Retinal pigment epithelial cell (primary cell): Measurements from ENCODE around the gene ADK.

ENCODE experiments used
- DNase-seq: peaks from one replicate; pipeline ENCODE4 v3.0.0-alpha.2; 2010; ENCODE audit warnings: low read depth
- H3K4me3 ChIP-seq: 2 replicates; pipeline ENCODE4 v1.5.1; 2011; ENCODE audit warnings: mild to moderate bottlenecking, low read length, control low read depth, moderate library complexity
- TF ChIP-seq, protein P1 (sequence below): conservative IDR thresholded peaks from 2 replicates; pipeline ENCODE4 v1.5.1; 2011; ENCODE audit warnings: low read depth, low read length, control low read depth, inconsistent platforms

The ADK gene

DNA sequence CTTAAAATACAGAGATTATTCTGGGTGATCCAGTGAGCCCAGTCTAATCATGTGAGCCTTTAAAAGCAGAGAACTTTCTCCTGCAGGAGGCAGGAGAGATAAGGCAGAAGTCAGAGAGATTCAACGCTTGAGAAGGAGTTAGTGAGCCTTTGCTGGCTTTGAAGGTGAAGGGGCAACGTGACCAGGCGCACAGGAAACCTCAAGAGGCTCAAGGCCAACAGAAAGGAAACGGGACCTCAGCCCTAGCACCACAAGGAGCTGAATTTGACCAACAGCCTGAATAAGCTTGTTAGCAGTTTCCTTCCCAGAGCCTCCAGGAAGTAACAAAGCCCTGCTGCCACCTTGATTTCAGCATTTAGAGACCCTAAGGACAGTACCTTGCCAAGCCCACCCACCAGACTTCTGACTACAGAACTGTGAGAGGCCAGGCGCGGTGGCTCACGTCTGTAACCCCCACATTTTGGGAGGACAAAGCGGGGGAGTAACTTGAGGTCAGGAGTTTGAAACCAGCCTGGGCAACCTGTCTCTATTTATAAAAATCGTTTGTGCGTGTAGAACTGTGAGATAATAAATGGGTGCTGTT is 588.1 kb downstream of the ADK start:
- H3K4me3 ChIP-seq: no peak overlapping the region
- no peak for DNase-seq
- TF ChIP-seq, protein P1, sequence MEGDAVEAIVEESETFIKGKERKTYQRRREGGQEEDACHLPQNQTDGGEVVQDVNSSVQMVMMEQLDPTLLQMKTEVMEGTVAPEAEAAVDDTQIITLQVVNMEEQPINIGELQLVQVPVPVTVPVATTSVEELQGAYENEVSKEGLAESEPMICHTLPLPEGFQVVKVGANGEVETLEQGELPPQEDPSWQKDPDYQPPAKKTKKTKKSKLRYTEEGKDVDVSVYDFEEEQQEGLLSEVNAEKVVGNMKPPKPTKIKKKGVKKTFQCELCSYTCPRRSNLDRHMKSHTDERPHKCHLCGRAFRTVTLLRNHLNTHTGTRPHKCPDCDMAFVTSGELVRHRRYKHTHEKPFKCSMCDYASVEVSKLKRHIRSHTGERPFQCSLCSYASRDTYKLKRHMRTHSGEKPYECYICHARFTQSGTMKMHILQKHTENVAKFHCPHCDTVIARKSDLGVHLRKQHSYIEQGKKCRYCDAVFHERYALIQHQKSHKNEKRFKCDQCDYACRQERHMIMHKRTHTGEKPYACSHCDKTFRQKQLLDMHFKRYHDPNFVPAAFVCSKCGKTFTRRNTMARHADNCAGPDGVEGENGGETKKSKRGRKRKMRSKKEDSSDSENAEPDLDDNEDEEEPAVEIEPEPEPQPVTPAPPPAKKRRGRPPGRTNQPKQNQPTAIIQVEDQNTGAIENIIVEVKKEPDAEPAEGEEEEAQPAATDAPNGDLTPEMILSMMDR: peak; percentile 37

DNA sequence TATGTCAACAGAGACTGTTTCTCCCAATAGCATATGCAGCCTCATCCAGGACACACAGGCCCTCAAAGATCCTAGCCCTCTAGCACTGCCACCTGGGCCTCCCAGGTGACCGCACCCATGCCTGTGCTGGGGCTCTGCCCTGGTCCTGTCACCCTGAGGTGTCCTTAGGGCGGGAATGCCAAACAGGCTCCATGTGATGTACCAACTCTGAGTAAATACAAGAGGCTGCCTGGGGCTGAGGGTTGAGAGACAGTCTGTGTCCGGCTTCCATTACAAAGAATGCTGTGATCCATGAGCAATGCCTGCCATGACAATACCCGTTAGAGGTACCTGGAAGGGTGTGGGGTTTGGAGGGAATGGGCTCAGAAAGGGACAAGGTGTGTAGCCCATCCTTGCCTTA is 592.4 kb downstream of the ADK start:
- H3K4me3 ChIP-seq: no peak overlapping the region
- no peak for DNase-seq
- TF ChIP-seq, protein P1: no peak

DNA sequence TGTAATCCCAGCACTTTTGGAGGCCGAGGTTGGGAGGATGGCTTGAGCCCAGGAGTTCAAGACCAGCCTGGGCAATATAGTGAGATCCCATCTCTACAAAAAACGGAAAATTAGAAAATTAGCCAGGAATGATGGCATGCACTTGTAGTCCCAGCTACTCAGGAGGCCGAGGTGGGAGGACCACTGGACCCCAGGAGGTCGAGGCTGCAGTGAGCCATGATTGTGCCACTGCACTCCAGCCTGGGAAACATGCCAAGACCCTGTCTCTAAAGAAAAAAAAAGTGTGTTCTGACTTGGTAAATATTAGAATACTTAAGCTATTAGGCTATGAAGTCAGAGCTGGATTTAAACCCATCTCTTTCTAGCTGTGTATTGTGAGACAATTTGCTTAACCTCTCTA is 594.4 kb downstream of the ADK start:
- TF ChIP-seq, protein P1: no peak
- DNase-seq: no peak
- H3K4me3 ChIP-seq: no peak overlapping the region

DNA sequence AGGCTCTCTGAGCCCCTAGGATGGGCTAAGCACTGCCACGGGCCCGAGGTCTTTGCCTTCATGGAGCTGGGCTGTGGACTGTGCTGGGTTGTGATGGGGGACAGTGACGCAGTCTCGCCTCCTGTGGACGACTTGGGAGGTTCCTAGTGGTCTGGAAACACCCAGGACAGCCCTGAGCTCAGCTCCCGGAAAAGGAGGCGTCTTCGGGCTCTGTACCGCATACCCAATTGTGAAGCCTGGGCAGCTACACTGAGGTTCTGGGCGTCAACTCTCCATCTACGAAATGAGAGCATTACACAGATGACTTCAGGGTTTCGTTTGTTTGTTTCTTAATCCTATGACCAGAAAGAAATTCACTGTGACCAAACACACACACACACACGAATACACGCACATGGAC is 595.8 kb downstream of the ADK start:
- TF ChIP-seq, protein P1: no peak
- H3K4me3 ChIP-seq: no peak overlapping the region
- DNase-seq: no peak

DNA sequence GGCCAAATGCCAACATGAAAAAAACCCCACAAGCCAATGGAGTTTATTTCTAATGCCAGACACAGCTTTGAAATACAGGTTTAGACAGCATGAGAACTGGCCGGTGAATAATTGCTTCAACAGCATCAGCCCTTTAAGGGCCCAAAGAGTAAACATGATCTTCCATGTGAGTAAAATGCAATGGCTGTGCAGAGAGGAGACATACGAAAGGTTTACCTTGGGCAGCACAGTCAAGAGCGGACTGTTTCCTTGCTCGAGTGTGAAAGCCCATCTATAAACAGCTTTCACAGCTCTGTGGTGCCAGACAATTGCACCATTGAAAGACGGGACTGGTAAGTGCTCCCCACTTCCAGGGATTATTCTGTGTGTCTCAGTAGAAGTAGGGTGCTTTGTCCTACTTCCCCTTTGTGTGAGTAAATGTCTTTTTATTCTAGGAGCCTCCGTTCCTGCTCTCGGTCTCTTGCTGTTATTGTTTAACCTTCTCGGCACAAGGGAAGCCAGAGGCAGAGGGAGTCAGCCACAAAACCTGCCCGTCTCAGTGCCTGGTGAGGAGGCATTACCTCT is 597.5 kb downstream of the ADK start:
- H3K4me3 ChIP-seq: no peak overlapping the region
- DNase-seq: no peak
- TF ChIP-seq, protein P1: no peak

DNA sequence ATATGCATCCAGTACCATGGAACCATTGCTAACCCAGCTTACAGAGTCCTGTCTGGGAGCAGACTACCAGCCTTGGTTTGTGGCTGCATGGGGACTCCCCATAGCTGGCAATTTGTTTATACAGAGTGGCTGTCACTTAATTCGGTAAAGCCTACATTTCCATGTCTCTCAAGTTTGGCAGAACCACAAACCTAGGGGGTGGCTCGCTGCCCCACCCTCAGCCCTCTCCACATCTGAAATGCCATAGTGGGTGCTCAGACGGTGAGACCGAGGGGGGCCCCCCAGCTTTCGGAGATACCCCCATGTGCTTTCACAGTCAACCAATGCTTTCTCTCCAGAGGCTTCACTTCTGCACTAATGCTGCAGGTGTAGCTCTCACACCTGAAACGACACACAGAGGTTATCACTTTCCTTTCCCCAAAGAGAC is 599.8 kb downstream of the ADK start:
- no peak for DNase-seq
- TF ChIP-seq, protein P1: no peak
- H3K4me3 ChIP-seq: no peak overlapping the region

DNA sequence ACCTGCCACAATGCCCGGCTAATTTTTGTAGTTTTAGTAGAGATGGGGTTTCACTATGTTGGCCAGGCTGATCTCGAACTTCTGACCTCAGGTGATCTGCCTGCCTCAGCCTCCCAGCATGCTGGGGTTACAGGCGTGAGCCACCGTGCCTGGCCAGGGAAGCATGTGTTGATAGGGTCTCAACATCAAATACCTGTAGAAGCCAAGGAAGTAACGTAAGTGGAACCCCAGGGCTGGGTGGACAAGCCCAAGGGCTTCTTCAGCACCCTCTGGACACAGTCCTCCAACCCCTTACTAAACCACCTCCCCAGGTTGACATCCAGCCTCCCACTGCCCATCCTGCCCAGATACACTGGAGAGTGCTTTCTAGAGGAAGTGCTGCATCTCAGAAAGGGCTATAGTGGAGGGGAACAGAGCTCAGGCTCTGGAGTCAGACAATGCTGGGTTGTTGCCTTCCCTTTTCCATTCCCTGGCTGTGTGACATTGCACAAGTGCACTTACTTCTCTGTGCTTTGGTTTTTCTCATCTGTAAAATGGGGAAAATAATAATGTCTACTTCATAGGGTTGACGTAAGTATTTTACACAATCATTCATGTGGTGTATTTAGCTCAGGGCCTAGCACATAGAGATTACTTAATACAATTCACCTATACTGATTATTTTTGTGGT is 601.5 kb downstream of the ADK start:
- DNase-seq: no peak
- TF ChIP-seq, protein P1: no peak
- no peak overlapping the region for H3K4me3 ChIP-seq
